Neural progenitor cell (in vitro differentiated cells): ENCODE measurements around the gene SH3GL1.

Experiments
- CTCF ChIP-seq: fragments of 200-600 bp; sonication (generic); IDR thresholded peaks from 2 replicates; pipeline ENCODE4 v1.5.1; 2017; ENCODE audit warnings: antibody characterized with exemption, mild to moderate bottlenecking
- EZH2 ChIP-seq: fragments of 200-600 bp; sonication (generic); IDR thresholded peaks from 2 replicates; pipeline ENCODE4 v1.6.1; 2017; ENCODE audit warnings: antibody characterized with exemption, mild to moderate bottlenecking, moderate library complexity

- TF ChIP-seq CTCF = no peak
- no peak for TF ChIP-seq EZH2
These were observed 23.2 kb downstream of the SH3GL1 start for GRCh38 chr19:4376991-4377781.
